NCI-H446 (cell line): ENCODE data around the gene MBOAT1.
A peak's percentile ranks its signal among the peaks of the same experiment; 100 is the strongest.

Experiments
- DNase-seq, 2 experiments: peaks; one replicate each; lab custom pipeline; 2025; lab: John Stamatoyannopoulos, UW

The MBOAT1 gene

GRCh38 chr6:20135677-20136268, 76.5 kb downstream of the MBOAT1 start:
- no peak for DNase-seq

- no peak for DNase-seq
Measured at GRCh38 chr6:20134613-20135012, 77.7 kb downstream of the MBOAT1 start.

GRCh38 chr6:20129290-20130088, 82.8 kb downstream of the MBOAT1 start:
- DNase-seq, result no peak

- DNase-seq, result no peak
Measured at GRCh38 chr6:20128018-20128417, 84.3 kb downstream of the MBOAT1 start.

GRCh38 chr6:20126789-20127653, 85.2 kb downstream of the MBOAT1 start:
- peak; percentile 16 to 73 for DNase-seq

GRCh38 chr6:20126102-20126752, 86.0 kb downstream of the MBOAT1 start:
- DNase-seq, result no peak

GRCh38 chr6:20124545-20124944, 87.7 kb downstream of the MBOAT1 start:
- DNase-seq, result no peak

GRCh38 chr6:20119485-20119884, 92.8 kb downstream of the MBOAT1 start:
- DNase-seq, result no peak

GRCh38 chr6:20118892-20119291, 93.4 kb downstream of the MBOAT1 start:
- DNase-seq, result no peak

GRCh38 chr6:20117474-20117873, 94.8 kb downstream of the MBOAT1 start:
- DNase-seq, result no peak

GRCh38 chr6:20116792-20117191, 95.5 kb downstream of the MBOAT1 start:
- DNase-seq, result no peak

GRCh38 chr6:20115246-20115980, 96.9 kb downstream of the MBOAT1 start:
- no peak for DNase-seq

GRCh38 chr6:20113649-20114224, 98.5 kb downstream of the MBOAT1 start:
- DNase-seq, result no peak

- no peak for DNase-seq
Measured at GRCh38 chr6:20112841-20113240, 99.4 kb downstream of the MBOAT1 start.

- DNase-seq, result no peak
Measured at GRCh38 chr6:20112241-20112640, 100.0 kb downstream of the MBOAT1 start.

GRCh38 chr6:20110478-20110877, 101.8 kb downstream of the MBOAT1 start:
- no peak for DNase-seq

GRCh38 chr6:20109526-20109925, 102.7 kb downstream of the MBOAT1 start:
- DNase-seq, result no peak

- DNase-seq, result no peak
Measured at GRCh38 chr6:20105838-20106237, 106.4 kb downstream of the MBOAT1 start.

- DNase-seq, result no peak
Measured at GRCh38 chr6:20104696-20105095, 107.6 kb downstream of the MBOAT1 start.

- DNase-seq, result no peak
Measured at GRCh38 chr6:20102397-20103073, 109.7 kb downstream of the MBOAT1 start.

GRCh38 chr6:20099156-20099555, 113.1 kb downstream of the MBOAT1 start:
- no peak for DNase-seq
